Measurements from ENCODE around the gene NSMCE1. TPM values are rescaled to one million over a fixed set of nuclear protein-coding genes. Genes with fewer than 3 reads are reported as not detected.

Gene NSMCE1
- total RNA-seq, 1 donor from 2014 or later: 21.2 TPM

DNA sequence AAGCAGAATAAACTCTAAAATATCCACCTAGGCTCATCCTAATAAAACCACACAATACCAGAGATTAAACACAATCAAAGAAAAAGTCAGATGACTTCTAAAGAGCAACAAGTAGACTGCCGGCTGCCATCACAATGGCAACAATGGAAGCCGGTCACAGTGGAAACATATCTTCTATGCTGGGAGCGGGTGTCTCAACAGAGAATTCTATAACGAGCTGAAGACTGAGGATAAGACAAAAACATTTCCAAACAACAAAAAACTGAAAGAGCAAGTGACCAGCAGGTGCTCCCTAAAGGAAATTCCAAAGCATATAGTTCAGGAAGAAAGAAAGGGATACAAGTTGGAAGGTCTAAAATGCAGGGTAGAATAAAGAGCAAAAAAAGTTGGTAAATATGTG lies 8.9 kb downstream of the NSMCE1 start:
- Mint-ChIP-seq H3K36me3 (ENCODE audit: low read depth) (peaks cover 4% of the 10 kb centered on the region), H3K27me3 (ENCODE audit: low read depth) (no peaks in the 10 kb centered on the region), H3K4me3 (ENCODE audit: unreplicated experiment) (no peak overlapping the region), H3K27ac (ENCODE audit: unreplicated experiment) (no peak overlapping the region), H3K9me3 (ENCODE audit: low read depth) (no peaks in the 10 kb centered on the region), H3K4me1 (ENCODE audit: low read depth) (peaks cover 15% of the 10 kb centered on the region)
- DNase-seq (ENCODE audit: low spot score): no peak
- TF ChIP-seq, protein P1, sequence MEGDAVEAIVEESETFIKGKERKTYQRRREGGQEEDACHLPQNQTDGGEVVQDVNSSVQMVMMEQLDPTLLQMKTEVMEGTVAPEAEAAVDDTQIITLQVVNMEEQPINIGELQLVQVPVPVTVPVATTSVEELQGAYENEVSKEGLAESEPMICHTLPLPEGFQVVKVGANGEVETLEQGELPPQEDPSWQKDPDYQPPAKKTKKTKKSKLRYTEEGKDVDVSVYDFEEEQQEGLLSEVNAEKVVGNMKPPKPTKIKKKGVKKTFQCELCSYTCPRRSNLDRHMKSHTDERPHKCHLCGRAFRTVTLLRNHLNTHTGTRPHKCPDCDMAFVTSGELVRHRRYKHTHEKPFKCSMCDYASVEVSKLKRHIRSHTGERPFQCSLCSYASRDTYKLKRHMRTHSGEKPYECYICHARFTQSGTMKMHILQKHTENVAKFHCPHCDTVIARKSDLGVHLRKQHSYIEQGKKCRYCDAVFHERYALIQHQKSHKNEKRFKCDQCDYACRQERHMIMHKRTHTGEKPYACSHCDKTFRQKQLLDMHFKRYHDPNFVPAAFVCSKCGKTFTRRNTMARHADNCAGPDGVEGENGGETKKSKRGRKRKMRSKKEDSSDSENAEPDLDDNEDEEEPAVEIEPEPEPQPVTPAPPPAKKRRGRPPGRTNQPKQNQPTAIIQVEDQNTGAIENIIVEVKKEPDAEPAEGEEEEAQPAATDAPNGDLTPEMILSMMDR (IDR thresholded peaks at IDR 0.05): no peak

DNA sequence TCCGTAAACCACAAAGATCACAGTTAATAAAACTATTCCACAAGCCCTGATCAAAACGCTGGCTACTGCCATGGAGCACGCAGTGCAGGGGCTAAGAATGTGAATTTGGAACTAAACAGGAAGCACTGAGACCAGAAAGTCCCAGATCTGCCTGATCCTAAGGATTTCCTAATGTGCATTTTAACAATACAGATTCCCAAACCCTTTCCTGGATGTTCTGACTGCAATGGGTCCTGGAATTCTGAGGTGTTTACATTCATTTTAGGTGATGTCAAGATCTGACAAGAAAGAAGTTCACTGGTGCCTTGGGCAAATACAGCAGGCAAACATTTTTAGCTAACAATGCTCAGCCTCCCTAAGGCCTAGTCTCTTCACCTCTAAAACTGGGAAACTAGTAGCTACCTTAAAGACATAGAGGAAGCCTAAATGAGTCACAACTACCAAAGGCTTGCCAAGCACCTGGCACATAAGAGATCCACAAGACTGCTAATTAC lies 10.3 kb downstream of the NSMCE1 start:
- H3K27ac Mint-ChIP-seq (ENCODE audit: unreplicated experiment): no peak overlapping the region
- DNase-seq (ENCODE audit: low spot score): no peak
- no peaks in the 10 kb centered on the region for H3K27me3 Mint-ChIP-seq (ENCODE audit: low read depth)
- TF ChIP-seq, protein P1 (IDR thresholded peaks at IDR 0.05): no peak
- H3K4me3 Mint-ChIP-seq (ENCODE audit: unreplicated experiment): no peak overlapping the region
- H3K36me3 Mint-ChIP-seq (ENCODE audit: low read depth): peaks cover 4% of the 10 kb centered on the region
- no peaks in the 10 kb centered on the region for H3K9me3 Mint-ChIP-seq (ENCODE audit: low read depth)
- peaks cover 21% of the 10 kb centered on the region for H3K4me1 Mint-ChIP-seq (ENCODE audit: low read depth)

DNA sequence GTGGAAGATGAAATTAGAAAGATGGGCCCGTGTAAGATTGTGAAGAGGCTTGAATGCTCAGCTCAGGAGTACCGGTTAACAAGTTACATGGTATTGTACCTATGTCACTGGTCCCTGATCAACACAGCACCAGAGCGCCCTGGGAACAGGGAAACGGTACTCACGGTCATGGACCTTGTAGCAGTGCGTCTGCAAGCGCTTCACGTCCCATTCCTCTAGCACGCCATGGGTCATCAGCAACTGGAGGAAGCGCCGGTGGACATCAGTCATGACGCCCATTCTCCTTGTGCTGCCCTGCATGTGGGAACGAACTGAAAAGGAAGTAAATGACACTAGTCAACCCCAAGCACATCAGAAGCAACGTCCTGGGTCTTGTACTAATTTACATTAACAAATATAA lies 11.3 kb downstream of the NSMCE1 start:
- Mint-ChIP-seq H3K4me3 (ENCODE audit: unreplicated experiment) (no peak overlapping the region), H3K27ac (ENCODE audit: unreplicated experiment) (no peak overlapping the region), H3K27me3 (ENCODE audit: low read depth) (no peaks in the 10 kb centered on the region), H3K9me3 (ENCODE audit: low read depth) (no peaks in the 10 kb centered on the region), H3K4me1 (ENCODE audit: low read depth) (peaks cover 28% of the 10 kb centered on the region), H3K36me3 (ENCODE audit: low read depth) (peaks cover 4% of the 10 kb centered on the region)
- no peak for DNase-seq (ENCODE audit: low spot score)
- TF ChIP-seq, protein P1 (IDR thresholded peaks at IDR 0.05): no peak

DNA sequence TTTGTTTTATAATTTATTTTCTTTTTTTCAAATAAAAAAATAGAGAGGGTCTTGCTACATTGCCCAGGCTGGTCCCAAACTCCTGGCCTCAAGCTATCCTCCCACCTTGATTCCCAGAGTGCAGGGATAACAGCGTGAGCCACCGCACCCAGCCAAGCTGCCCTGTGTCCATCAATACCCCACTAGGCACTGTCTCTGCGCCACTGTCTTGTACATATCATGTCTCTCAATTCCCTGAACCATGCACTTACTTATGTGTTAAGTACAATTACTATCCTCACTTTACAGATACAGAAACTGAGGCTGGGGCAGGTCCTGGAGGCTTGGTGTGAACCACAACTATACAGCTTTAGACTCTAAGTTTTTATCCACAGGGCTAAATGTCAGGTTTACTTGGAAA lies 11.7 kb downstream of the NSMCE1 start:
- TF ChIP-seq, protein P1 (IDR thresholded peaks at IDR 0.05): no peak
- H3K36me3 Mint-ChIP-seq (ENCODE audit: low read depth): peaks cover 4% of the 10 kb centered on the region
- H3K4me3 Mint-ChIP-seq (ENCODE audit: unreplicated experiment): no peak overlapping the region
- H3K4me1 Mint-ChIP-seq (ENCODE audit: low read depth): peaks cover 32% of the 10 kb centered on the region
- H3K9me3 Mint-ChIP-seq (ENCODE audit: low read depth): no peaks in the 10 kb centered on the region
- H3K27me3 Mint-ChIP-seq (ENCODE audit: low read depth): no peaks in the 10 kb centered on the region
- DNase-seq (ENCODE audit: low spot score): no peak
- H3K27ac Mint-ChIP-seq (ENCODE audit: unreplicated experiment): no peak overlapping the region

DNA sequence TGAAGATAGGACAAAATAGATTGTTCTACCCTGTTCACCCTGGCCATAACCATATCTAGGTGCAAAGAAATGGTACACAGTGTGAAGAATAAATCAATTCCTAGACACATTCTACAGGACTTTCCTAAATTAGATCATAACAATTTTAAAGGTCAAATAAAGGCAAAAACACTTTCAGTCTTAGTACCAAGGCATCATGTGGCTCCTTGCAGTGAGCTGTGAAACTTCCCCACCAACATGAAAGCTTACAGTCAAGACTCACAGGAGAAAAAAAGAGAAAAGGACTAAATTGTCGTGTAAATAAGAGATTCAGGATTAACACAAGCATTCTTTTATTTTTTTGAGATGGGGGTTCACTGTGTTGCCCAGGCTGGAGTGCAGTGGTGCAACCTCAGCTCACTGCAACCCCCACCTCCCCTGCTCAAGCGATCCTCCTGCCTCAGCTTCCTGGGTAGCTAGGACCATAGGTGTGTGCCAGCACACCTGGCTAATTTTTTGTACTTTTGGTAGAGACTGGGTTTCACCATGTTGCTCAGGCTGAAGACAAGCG lies 14.2 kb downstream of the NSMCE1 start:
- no peaks in the 10 kb centered on the region for H3K9me3 Mint-ChIP-seq (ENCODE audit: low read depth)
- DNase-seq (ENCODE audit: low spot score): no peak
- H3K27me3 Mint-ChIP-seq (ENCODE audit: low read depth): no peaks in the 10 kb centered on the region
- H3K36me3 Mint-ChIP-seq (ENCODE audit: low read depth): peaks cover 4% of the 10 kb centered on the region
- TF ChIP-seq, protein P1 (IDR thresholded peaks at IDR 0.05): no peak
- H3K4me1 Mint-ChIP-seq (ENCODE audit: low read depth): peaks cover 48% of the 10 kb centered on the region
- no peak overlapping the region for H3K4me3 Mint-ChIP-seq (ENCODE audit: unreplicated experiment)
- H3K27ac Mint-ChIP-seq (ENCODE audit: unreplicated experiment): peak overlapping the region; percentile 78
